Urinary bladder (tissue), 4 donors: ENCODE measurements around the gene PRSS22. TPM values are rescaled to one million over a fixed set of nuclear protein-coding genes. Genes with fewer than 3 reads are reported as not detected.

Experiments
- DNase-seq: peaks from one replicate; pipeline ENCODE4 v3.0.0-alpha.2; 2015; ENCODE audit errors: extremely low spot score
- H3K27ac ChIP-seq: one replicate; pipeline ENCODE4 v1.5.1; 2013; ENCODE audit warnings: low read depth, mild to moderate bottlenecking, moderate library complexity
- H3K36me3 ChIP-seq: one replicate; pipeline ENCODE4 v1.6.1; 2013; ENCODE audit warnings: mild to moderate bottlenecking, moderate library complexity; ENCODE audit not compliant: insufficient read depth
- H3K4me1 ChIP-seq: one replicate; pipeline ENCODE4 v1.6.1; 2013; ENCODE audit warnings: mild to moderate bottlenecking, moderate library complexity; ENCODE audit not compliant: insufficient read depth
- H3K4me3 ChIP-seq: one replicate; pipeline ENCODE4 v1.5.1; 2013; ENCODE audit warnings: low read depth, low read length
- WGBS: extraction: QIAGEN DNeasy Blood & Tissue Kit; methylation state at CpG from one replicate; pipeline ENCODE4 v1.1.7; 2013; 5-methylcytosine and 5-hydroxymethylcytosine counted together
- polyA plus RNA-seq: library from polyadenylated mRNA; stranded (reverse); fragments of 200-250 nt; gene quantifications from one replicate; pipeline ENCODE4 v1.2.3, GENCODE V29; 2013
- total RNA-seq: library from RNA; depleted of rRNA; stranded (reverse); fragments of >200 nt; gene quantifications from one replicate; pipeline ENCODE4 v1.2.3, GENCODE V29; 2014
- donor health status: healthy with polysubstance abuse.
- donor health status: healthy.

The PRSS22 gene
- total and polyA plus RNA-seq, 2 donors = 3.0 to 5.6 TPM

DNA sequence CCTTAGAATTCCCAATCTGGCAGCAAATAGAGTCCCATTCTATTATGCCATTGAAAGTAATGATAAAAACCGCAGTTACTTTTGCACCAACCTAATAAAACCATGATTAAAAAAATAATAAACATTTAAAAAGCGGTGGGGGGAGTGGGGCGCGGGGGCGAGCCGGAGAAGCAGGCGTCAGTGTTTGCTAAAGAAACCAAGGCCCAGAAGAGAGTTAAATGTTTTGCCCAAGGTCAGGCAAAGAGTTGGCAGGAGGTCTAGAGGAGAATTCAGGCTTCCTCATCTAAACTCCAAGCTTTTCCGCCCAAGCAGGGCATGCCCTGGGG is 9.7 kb upstream of the PRSS22 start:
- Histone ChIP-seq H3K4me3 (peak overlapping the region; percentile 39), H3K4me1 (no peaks in the 10 kb centered on the region), H3K36me3 (no peaks in the 10 kb centered on the region), H3K27ac (peak overlapping the region; percentile 88)
- WGBS = 53% methylated on average over 8 of the region's 8 CpGs
- no peak for DNase-seq

DNA sequence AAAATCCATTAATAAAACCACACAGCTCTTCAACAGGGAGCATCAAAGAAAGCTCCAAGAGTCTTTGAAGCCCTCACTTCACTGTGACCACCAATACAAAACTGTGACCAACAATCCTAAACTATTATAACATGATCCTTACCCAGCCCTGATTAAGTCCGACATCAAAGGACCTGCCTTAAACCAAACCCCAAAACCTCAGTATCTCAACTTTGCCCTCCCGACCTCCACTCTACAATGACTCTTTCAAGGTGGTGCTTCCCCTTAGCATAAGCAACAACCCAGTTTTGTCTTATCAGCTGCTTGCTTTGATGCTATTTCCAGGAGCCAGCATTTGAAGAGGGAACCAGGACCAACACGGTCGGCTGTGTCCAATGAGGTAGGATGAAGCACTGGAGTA is 8.5 kb upstream of the PRSS22 start:
- WGBS = 76% methylated on average over 4 of the region's 4 CpGs
- H3K4me3 ChIP-seq = no peak overlapping the region
- no peaks in the 10 kb centered on the region for H3K36me3 ChIP-seq
- no peak overlapping the region for H3K27ac ChIP-seq
- H3K4me1 ChIP-seq = no peaks in the 10 kb centered on the region
- DNase-seq = no peak

DNA sequence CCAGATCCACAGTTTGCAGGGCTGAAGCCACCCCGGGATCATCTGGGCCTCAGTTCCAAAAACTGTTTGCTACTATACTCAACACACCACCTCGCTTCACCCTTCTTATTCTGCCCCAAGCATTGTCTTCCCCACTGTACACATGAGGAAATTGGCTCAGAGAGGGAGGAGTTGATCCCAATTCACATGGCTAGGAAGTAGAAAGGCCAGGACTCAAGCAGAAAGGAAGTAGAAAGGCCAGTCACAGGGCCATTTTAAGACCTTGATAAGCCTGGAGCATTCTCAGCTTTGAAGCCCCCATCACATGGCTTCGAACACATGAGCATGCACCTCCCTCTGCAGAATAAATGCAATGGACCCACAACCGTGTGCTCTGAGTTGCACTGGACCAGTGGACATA is 7.7 kb upstream of the PRSS22 start:
- DNase-seq = no peak
- no peak overlapping the region for H3K27ac ChIP-seq
- 60% methylated on average over 4 of the region's 4 CpGs for WGBS
- no peaks in the 10 kb centered on the region for H3K4me1 ChIP-seq
- no peaks in the 10 kb centered on the region for H3K36me3 ChIP-seq
- no peak overlapping the region for H3K4me3 ChIP-seq

DNA sequence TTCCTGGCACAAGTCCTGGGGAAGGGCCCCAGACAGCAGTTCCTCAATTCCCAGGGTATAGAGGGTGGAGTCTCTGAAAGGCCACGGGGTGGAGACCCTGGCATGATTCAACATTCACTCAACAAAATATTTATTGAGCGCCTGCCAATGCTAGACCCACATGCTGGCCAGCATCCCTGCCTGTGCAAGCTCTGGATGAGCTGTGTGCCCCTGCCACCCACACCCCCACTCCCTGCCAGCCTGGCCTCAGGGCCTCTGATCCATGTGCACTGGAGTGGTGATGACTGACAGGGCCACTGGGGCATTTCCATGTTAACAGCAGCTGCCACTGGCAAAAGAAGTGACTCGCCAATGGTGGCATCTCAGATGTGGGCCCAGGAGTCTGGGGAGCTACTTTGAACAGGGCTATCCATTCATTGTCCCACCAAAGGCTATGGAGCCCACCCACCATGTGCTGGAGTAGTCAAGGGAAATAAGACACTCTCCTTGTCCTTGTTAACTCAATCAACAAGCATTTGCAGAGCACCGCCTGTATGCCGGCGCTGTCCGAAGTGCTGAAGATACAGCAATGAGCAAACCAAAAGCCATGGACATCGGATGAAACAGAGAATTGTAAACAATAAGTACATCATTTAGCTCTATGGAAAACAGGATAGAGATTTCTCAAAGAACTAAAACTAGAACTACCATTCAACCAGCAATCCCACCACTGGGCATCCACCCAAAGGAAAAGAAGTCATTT is 3.0 kb upstream of the PRSS22 start:
- H3K27ac ChIP-seq = no peak overlapping the region
- H3K4me1 ChIP-seq = no peaks in the 10 kb centered on the region
- no peak for DNase-seq
- no peaks in the 10 kb centered on the region for H3K36me3 ChIP-seq
- WGBS = 68% methylated on average over 8 of the region's 8 CpGs
- H3K4me3 ChIP-seq = no peak overlapping the region

DNA sequence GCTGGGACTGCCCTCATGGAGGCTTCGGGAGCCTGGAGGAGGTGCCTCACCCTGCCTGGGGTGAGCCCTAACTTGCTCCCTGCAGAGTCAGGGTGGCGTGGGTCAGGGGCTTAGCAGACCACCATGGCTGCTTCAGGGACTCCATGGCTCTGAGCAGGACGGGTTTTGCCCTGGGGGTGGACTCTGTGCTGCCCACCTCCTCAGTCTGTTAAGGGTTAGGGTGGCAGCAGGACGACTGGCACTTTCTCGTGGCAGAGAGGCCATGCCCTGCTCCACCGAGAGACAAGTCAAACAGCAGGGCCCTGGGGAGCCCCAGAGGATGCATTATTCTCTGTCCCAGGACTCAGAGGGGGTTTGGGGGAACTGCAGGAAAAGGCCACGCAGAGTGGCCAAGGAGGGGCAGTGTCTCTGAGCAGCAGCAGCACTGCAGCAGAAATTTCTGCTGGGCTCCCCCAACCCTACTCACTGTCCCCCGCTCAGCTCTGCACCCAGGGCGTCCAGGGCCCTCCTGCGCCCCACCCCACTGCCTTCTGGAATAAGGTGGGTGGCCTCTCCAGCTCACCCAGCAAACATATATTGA is 1.8 kb upstream of the PRSS22 start:
- Histone ChIP-seq H3K36me3 (no peaks in the 10 kb centered on the region), H3K4me1 (no peaks in the 10 kb centered on the region), H3K4me3 (no peak overlapping the region), H3K27ac (no peak overlapping the region)
- DNase-seq = no peak
- WGBS = 74% methylated on average over 10 of the region's 10 CpGs

DNA sequence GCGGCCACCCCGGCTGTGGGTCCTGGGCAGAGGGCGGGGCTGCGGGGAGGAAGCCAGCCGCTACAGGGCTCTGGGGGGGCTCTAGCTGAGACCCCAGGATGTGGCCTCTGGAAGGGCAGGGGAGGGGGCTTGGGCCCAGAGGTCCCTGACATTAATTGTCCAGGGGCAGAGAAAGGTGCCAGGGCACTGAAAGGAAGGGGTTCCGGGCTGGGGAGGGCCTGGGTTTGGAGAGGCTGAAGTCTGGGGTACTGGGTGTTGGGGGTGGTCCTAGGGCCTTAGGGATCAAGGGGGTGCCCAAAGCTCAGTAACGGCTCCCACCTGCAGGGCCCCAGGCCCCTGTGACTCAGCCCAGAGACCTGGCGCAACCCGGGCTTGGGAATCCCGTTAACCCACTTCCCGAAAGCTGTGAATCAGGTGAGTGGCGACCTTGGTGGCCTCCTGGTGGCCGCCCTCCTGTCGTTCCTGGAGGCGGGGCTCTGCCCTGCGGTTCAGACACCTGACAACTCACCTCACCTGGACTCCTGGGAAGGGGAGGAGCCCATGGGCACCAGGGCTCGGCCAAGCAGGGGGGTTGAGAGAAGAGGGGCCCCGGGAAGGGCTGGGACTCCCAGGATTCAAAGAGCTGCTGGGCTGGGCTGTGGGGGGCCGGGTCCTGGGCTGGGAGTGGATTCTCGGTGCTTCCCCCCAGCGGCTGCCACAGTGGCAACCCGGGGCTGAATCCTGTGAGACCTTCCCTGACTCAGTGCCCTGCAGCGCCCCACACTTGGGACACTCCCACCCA is 465 bp upstream of the PRSS22 start:
- H3K4me3 ChIP-seq = no peak overlapping the region
- no peak for DNase-seq
- peak overlapping the region; percentile 62 for H3K27ac ChIP-seq

DNA sequence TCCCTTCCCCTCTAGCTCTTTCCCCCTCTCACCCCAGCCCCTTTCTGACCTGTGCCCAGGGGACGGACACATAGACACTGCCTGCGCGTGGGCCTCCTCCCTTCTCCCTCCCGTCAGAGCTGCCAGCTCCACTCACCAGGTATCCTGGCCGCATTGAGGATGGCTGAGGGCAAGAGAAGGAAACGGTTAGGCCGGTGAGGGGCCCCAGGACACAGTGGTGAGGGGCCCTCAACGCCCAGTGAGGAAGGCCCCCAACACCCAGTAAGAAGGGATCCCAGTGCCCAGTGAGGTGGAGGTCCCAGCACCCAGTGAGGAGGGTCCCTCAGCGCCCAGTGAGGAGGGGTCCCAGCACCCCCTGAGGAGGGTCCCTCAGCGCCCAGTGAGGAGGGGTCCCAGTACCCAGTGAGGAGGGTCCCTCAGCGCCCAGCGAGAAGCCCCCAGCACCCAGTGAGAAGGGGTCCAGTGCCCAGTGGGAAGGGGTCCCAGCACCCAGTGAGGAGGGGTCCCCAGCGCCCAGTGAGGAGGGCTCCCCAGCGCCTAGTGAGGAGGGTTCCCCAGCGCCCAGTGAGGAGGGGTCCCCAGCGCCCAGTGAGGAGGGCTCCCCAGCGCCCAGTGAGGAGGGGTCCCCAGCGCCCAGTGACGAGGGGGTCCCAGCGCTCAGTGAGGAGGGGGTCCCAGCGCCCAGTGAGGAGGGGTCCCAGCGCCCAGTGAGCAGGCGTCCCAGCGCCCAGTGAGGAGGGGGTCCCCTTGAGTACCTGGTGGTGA is 1.1 kb downstream of the PRSS22 start:
- DNase-seq = no peak
- Histone ChIP-seq H3K36me3 (no peaks in the 10 kb centered on the region), H3K4me1 (no peaks in the 10 kb centered on the region), H3K27ac (no peak overlapping the region), H3K4me3 (no peak overlapping the region)
- WGBS = 78% methylated on average over 24 of the region's 24 CpGs

More for the DNA sequence above, 465 bp upstream of the PRSS22 start:
- Histone ChIP-seq H3K36me3 (no peaks in the 10 kb centered on the region), H3K4me1 (no peaks in the 10 kb centered on the region)
- WGBS = 20% methylated on average over 23 of the region's 23 CpGs

DNA sequence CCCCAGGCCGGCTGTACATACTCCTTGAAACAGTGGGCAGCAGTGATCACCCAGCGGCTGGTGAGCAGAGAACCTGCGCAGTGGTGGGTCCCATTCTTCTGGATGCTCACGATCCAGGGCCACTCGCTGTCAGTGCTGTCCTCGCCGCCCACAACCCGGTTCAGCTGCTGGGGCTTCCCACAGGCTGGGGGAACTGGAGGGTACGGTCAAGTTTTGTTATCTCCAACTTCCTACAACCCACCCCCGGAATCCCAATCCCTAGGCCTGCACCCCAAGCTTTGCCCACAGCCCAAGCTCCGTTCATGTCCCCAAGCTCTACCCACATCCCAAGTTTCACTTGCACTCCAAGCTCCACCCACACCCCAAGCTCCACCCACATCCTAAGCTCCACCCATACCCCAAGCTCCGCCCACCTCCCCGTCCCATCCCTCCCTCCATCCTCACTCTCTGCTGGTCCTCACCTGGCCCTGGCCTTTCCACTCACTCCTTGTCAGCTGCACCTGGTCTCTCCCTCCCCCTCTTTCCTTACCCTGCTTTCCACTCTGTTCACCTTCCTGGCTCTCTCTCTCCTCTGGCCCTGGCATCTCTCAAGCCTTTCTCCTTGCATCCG is 1.8 kb downstream of the PRSS22 start:
- DNase-seq = no peak
- 81% methylated on average over 14 of the region's 14 CpGs for WGBS
- no peaks in the 10 kb centered on the region for H3K36me3 ChIP-seq
- no peak overlapping the region for H3K27ac ChIP-seq
- no peaks in the 10 kb centered on the region for H3K4me1 ChIP-seq
- no peak overlapping the region for H3K4me3 ChIP-seq

DNA sequence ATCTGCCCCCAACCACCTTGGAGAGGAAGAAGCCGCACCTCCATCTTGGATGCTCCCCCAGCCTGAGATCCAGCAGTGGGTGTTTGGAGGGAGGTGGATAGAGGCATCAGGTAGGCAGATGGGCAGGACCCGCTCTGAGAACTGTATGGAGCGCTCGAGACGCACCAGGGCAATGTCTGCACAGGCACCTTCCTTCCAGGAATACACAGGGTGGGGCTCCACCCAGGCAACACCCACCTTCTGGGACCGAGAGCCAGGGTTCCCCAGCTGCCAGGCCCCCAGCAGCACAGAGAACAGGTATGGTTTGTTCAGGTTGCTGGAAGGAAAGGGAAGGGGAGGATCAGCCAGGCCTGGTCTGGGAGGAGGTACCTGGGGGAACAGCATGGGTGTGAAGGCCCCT is 2.4 kb downstream of the PRSS22 start:
- Histone ChIP-seq H3K4me1 (no peaks in the 10 kb centered on the region), H3K36me3 (no peaks in the 10 kb centered on the region), H3K4me3 (no peak overlapping the region), H3K27ac (no peak overlapping the region)
- WGBS = 82% methylated on average over 6 of the region's 6 CpGs
- DNase-seq = no peak

DNA sequence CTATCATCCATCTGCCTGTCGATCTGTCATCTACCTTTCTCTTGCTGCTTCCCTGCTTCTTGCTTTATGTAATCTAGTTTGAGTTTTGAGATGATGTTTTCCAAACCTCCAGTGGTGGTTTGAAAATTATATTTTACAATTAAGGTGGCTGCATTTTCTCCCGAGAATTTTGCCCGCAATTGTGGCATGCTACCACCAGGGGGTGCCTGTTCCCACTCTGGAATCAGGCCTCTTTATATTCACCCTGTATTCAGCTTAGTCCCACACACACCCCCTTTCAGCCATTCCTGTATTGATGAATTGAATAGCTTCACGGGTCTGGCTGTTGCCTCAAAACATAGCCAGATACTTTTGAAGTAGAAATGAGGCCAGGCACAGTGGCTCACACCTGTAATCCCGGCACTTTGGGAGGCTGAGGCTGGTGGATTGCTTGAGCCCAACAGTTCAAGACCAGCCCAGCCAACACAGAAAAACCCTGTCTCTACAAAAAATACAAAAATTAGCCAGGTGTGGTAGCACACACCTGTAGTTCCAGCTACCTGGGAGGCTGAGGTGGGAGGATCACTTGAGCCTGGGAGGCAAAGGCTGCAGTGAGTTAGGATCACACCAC is 3.2 kb downstream of the PRSS22 start:
- DNase-seq = no peak
- 55% methylated on average over 5 of the region's 5 CpGs for WGBS

DNA sequence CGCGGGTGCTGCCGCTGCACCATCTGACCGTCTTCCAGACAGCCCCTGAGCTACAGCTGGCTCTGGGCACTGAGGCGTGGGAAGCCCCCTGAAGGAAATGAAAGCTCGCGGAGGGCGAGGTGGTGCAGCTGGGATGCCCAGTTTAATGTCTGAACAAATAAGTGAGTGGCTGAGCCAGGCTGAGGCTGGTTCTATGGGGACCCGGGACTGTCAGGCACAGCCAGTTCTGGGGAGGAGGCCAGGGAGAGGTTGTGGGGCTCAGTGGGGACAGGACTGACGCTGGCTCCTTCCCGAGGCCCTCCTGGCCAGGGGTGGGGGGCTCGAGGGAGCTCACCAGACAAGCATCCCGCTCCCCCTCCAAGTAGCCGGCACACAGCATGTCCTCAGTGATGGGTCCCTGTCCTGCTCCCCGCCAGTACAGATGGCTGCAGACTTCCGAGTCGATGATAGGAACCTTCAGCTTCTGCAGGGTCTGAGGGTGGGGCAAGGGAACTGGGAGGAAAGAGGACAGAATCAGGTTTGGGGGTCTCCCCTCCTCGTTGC is 4.4 kb downstream of the PRSS22 start:
- no peaks in the 10 kb centered on the region for H3K4me1 ChIP-seq
- WGBS = 76% methylated on average over 18 of the region's 18 CpGs
- no peak overlapping the region for H3K4me3 ChIP-seq
- no peaks in the 10 kb centered on the region for H3K36me3 ChIP-seq
- no peak overlapping the region for H3K27ac ChIP-seq
- DNase-seq = no peak

More for the DNA sequence above, 3.2 kb downstream of the PRSS22 start:
- Histone ChIP-seq H3K36me3 (no peaks in the 10 kb centered on the region), H3K4me3 (no peak overlapping the region), H3K4me1 (no peaks in the 10 kb centered on the region), H3K27ac (no peak overlapping the region)

DNA sequence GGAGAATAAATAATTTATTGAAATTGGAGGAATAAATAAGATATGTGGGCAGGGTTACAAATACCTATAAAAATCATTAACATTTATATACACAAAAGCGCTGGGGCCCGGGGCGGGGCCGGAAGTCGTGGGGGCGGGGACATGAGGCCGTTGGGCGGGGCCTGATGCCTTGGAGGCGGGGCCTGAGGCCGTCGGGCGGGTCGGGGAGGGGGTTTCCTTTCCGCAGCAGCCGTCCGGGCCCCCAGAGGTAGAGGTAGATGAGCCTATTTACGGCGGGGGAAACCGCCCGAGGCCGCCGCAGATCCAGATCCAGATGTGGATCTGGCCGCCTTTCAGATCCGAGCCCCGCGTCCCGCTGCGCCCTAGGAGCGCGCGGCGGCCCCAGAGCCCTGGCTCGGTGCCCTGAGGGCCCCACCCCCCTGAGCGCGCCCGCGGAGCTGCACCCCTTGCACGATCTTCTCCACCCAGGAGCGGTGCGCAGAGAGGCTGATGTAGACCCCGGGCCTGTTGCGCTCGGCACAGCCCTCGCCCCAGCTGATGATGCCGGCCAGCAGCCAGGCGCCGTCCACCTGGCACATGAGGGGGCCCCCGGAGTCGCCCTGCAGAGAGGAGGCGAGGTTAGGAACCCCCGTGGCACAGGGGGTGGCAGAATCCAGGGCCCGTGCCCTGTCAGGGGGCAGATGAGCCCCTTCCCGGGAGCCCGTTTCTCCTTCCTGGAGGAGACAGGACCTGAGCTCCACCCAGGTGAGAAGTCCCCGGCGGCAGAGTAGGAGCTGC is 5.1 kb downstream of the PRSS22 start:
- no peak overlapping the region for H3K4me3 ChIP-seq
- no peaks in the 10 kb centered on the region for H3K4me1 ChIP-seq
- 50% methylated on average over 56 of the region's 56 CpGs for WGBS
- DNase-seq = no peak
- H3K36me3 ChIP-seq = no peaks in the 10 kb centered on the region
- no peak overlapping the region for H3K27ac ChIP-seq
